Neural progenitor cell (in vitro differentiated cells): ENCODE results near the gene MBP.

ENCODE experiments used
- CTCF ChIP-seq: fragments of 200-600 bp; sonication (generic); IDR thresholded peaks from 2 replicates; pipeline ENCODE4 v1.5.1; 2017; ENCODE audit warnings: antibody characterized with exemption, mild to moderate bottlenecking
- EZH2 ChIP-seq: fragments of 200-600 bp; sonication (generic); IDR thresholded peaks from 2 replicates; pipeline ENCODE4 v1.6.1; 2017; ENCODE audit warnings: antibody characterized with exemption, mild to moderate bottlenecking, moderate library complexity

- no peak for TF ChIP-seq CTCF
- TF ChIP-seq EZH2: no peak
Measured at GRCh38 chr18:76989647-76990190, 142.9 kb downstream of the MBP start.
